ENCODE measurements around the gene MAP2K5.

The MAP2K5 gene

GRCh38 chr15:67548236-67548852 is 5.8 kb downstream of the MAP2K5 start:
- TF ChIP-seq, protein P1, sequence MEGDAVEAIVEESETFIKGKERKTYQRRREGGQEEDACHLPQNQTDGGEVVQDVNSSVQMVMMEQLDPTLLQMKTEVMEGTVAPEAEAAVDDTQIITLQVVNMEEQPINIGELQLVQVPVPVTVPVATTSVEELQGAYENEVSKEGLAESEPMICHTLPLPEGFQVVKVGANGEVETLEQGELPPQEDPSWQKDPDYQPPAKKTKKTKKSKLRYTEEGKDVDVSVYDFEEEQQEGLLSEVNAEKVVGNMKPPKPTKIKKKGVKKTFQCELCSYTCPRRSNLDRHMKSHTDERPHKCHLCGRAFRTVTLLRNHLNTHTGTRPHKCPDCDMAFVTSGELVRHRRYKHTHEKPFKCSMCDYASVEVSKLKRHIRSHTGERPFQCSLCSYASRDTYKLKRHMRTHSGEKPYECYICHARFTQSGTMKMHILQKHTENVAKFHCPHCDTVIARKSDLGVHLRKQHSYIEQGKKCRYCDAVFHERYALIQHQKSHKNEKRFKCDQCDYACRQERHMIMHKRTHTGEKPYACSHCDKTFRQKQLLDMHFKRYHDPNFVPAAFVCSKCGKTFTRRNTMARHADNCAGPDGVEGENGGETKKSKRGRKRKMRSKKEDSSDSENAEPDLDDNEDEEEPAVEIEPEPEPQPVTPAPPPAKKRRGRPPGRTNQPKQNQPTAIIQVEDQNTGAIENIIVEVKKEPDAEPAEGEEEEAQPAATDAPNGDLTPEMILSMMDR (IDR thresholded peaks at IDR 0.05; ENCODE audit: low read depth, low read length): no peak
- DNase-seq (ENCODE audit: low read depth in 2 of 2): peak; percentile 16 to 48
- no peak overlapping the region for H3K4me3 ChIP-seq (replicated peaks in 1 of 2; ENCODE audit: low read depth in 2 of 2, low read length in 2 of 2)

GRCh38 chr15:67548862-67549651 is 6.6 kb downstream of the MAP2K5 start:
- DNase-seq (ENCODE audit: low read depth in 2 of 2): no peak
- TF ChIP-seq, protein P1 (IDR thresholded peaks at IDR 0.05; ENCODE audit: low read depth, low read length): no peak
- H3K4me3 ChIP-seq (replicated peaks in 1 of 2; ENCODE audit: low read depth in 2 of 2, low read length in 2 of 2): no peak overlapping the region

- TF ChIP-seq, protein P1 (IDR thresholded peaks at IDR 0.05; ENCODE audit: low read depth, low read length): no peak
- no peak overlapping the region for H3K4me3 ChIP-seq (replicated peaks in 1 of 2; ENCODE audit: low read depth in 2 of 2, low read length in 2 of 2)
- DNase-seq (ENCODE audit: low read depth in 2 of 2): no peak
Measured at GRCh38 chr15:67549736-67550135, 7.2 kb downstream of the MAP2K5 start.

- TF ChIP-seq, protein P1 (IDR thresholded peaks at IDR 0.05; ENCODE audit: low read depth, low read length): no peak
- peak; percentile 17 to 44 for DNase-seq (ENCODE audit: low read depth in 2 of 2)
- no peak overlapping the region for H3K4me3 ChIP-seq (replicated peaks in 1 of 2; ENCODE audit: low read depth in 2 of 2, low read length in 2 of 2)
Measured at GRCh38 chr15:67550522-67550921, 8.0 kb downstream of the MAP2K5 start.

DNA sequence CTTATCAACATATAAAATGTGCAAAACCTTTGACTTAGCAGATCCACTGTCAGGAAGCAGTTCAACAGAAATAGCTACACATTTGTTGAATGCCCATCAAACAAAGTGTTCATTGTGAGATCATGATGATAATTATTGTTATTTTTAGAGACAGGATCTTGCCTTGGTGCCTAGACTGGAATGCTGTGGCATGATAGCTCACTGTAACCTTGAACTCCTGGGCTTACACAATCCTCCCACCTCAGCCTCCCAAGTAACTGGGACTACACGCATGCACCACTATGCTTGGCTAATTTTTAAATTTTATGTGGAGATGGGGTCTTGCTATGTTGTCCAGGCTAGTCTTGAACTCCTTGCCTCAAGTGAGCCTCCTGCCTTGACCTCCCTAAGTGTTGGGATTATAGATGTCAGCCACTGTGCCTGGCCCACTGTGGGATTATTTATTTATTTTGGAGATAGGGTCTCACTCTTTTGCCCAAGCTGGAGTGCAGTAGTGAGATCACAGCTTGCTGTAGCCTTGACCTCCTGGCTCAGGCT is 8.8 kb downstream of the MAP2K5 start:
- no peak overlapping the region for H3K4me3 ChIP-seq (replicated peaks in 1 of 2; ENCODE audit: low read depth in 2 of 2, low read length in 2 of 2)
- TF ChIP-seq, protein P1 (IDR thresholded peaks at IDR 0.05; ENCODE audit: low read depth, low read length): no peak
- DNase-seq (ENCODE audit: low read depth in 2 of 2): no peak

GRCh38 chr15:67554580-67554979 is 12.1 kb downstream of the MAP2K5 start:
- TF ChIP-seq, protein P1 (IDR thresholded peaks at IDR 0.05; ENCODE audit: low read depth, low read length): no peak
- DNase-seq (ENCODE audit: low read depth in 2 of 2): no peak
- H3K4me3 ChIP-seq (replicated peaks in 1 of 2; ENCODE audit: low read depth in 2 of 2, low read length in 2 of 2): no peak overlapping the region

Measured in cardiac fibroblast (primary cell).